ENCODE measurements around the gene ZSWIM5.

DNA sequence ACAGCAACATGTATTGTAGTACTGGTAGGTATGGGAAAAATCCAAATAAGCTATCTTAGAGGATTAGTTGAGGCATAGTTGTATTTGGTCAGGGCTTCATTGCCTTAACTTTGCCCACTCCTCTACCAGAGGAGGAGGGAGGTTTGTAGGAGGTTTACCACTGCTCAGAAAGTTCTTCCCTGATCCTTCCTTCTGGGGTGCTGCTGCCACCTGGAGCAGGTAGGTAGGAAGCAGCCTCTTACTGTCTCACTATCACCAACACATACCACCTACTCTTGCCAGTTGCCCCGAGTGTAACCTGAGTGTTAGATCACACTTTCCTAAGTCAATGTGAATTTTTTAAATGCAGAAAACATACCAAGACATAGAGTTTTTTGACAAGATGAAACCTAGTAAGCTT, 24.1 kb upstream of the ZSWIM5 start:
- TF ChIP-seq CTCF (IDR thresholded peaks at IDR 0.05) (no peak), POLR2A (IDR thresholded peaks at IDR 0.05) (no peak)

All from breast epithelium (tissue), 3 donors.